ENCODE data around the gene RPRD2. TPM values are rescaled to one million over a fixed set of nuclear protein-coding genes. Genes with fewer than 3 reads are reported as not detected.
A peak's percentile ranks its signal among the peaks of the same experiment; 100 is the strongest.

Gene RPRD2
- total and polyA plus RNA-seq, 11 donors, result 6.4 to 33.4 (median 22.6) TPM

DNA sequence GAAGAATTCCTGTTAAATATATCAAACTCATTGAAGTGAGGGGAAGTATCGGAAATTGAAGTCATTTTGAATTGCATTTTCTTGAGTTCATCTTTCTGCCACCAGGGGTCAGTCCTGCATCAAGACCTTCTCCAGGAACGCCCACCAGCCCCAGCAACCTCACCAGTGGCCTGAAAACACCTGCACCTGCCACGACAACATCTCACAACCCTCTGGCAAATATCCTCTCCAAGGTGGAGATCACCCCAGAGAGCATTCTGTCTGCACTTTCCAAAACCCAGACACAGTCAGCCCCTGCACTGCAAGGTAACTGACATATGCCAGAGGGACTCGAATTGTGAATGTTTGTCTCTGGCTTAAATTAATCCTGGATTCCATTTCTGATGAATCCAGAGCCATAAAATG is 100.5 kb downstream of the RPRD2 start:
- TF ChIP-seq CTCF (IDR thresholded peaks at IDR 0.05) (peak; percentile 57 to 85 (median 80)), POLR2A (IDR thresholded peaks at IDR 0.05) (no peak)
- peaks cover 0 to 1% (median 0%) of the 10 kb centered on the region in 12 donors for H3K4me1 ChIP-seq
- intact Hi-C loops (cut with DNase I), result loop anchor here in 8 of 10 donors (1.0 to 10.0 kb wide), 7 partner anchors 68 to 350 kb away; partner anchors contain the start of gene ENSA (in 3 of the 8)
- H3K4me3 ChIP-seq, result no peak overlapping the region
- peak in 3 of 4 donors; percentile 58 to 67 (median 67) for ATAC-seq
- H3K27me3 ChIP-seq, result no peaks in the 10 kb centered on the region
- H3K36me3 ChIP-seq, result peaks cover 0 to 96% (median 86%) of the 10 kb centered on the region in 9 donors
- H3K9me3 ChIP-seq, result no peaks in the 10 kb centered on the region
- 36 to 46% (median 43%) methylated on average over 4 of the region's 4 CpGs for WGBS, 4 donors
- DNase-seq, result peak in 4 of 5 donors; percentile 28 to 56 (median 46)
- no peak overlapping the region for H3K27ac ChIP-seq

- no peaks in the 10 kb centered on the region for H3K9me3 ChIP-seq
- peaks cover 0 to 14% (median 0%) of the 10 kb centered on the region in 12 donors for H3K4me1 ChIP-seq
- peaks cover 0 to 96% (median 81%) of the 10 kb centered on the region in 9 donors for H3K36me3 ChIP-seq
- intact Hi-C loops (cut with DNase I), result loop anchor here in 6 of 10 donors (5.0 to 10.0 kb wide), 4 partner anchors 65 to 348 kb away; partner anchors contain the start of gene ENSA (in 2 of the 6)
- no peaks in the 10 kb centered on the region for H3K27me3 ChIP-seq
- TF ChIP-seq CTCF (IDR thresholded peaks at IDR 0.05) (no peak), POLR2A (IDR thresholded peaks at IDR 0.05) (no peak)
- DNase-seq (no peak), ATAC-seq (no peak)
- H3K27ac ChIP-seq, result no peak overlapping the region
- H3K4me3 ChIP-seq, result no peak overlapping the region
These were observed 103.0 kb downstream of the RPRD2 start for GRCh38 chr1:150466964-150467363.

- no peak for ATAC-seq
- Histone ChIP-seq H3K36me3 (peaks cover 0 to 94% (median 79%) of the 10 kb centered on the region in 9 donors), H3K4me3 (no peak overlapping the region), H3K27ac (peak overlapping the region in 2 of 12 donors; percentile 13 to 65), H3K27me3 (no peaks in the 10 kb centered on the region), H3K9me3 (no peaks in the 10 kb centered on the region), H3K4me1 (peaks cover 0 to 26% (median 6%) of the 10 kb centered on the region in 12 donors)
- TF ChIP-seq CTCF (IDR thresholded peaks at IDR 0.05) (no peak), POLR2A (IDR thresholded peaks at IDR 0.05) (no peak)
- intact Hi-C loops (cut with DNase I), result loop anchor here in 6 of 10 donors (5.0 to 10.0 kb wide), 4 partner anchors 63 to 346 kb away; partner anchors contain the start of gene ENSA (in 2 of the 6)
- WGBS, 4 donors, result 63 to 78% (median 72%) methylated on average over 1 of the region's 1 CpG
- DNase-seq, result no peak
These were observed 105.3 kb downstream of the RPRD2 start for GRCh38 chr1:150469291-150469690.

DNA sequence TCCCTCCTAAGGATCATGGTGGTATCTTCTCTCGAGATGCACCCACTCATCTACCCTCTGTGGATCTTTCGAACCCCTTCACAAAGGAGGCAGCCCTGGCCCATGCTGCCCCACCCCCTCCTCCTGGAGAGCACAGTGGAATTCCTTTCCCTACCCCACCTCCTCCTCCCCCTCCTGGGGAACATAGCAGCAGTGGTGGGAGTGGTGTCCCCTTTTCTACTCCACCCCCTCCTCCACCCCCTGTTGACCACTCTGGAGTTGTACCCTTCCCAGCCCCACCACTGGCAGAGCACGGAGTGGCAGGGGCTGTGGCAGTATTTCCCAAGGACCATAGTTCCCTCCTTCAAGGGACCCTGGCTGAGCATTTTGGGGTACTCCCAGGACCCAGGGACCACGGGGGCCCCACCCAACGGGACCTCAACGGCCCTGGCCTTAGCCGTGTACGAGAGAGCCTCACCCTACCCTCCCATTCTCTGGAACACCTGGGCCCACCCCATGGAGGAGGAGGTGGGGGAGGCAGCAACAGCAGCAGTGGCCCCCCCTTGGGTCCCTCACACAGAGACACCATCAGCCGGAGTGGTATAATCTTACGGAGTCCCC is 108.8 kb downstream of the RPRD2 start:
- TF ChIP-seq POLR2A (IDR thresholded peaks at IDR 0.05) (no peak), CTCF (IDR thresholded peaks at IDR 0.05) (no peak)
- Histone ChIP-seq H3K4me1 (peaks cover 0 to 41% (median 17%) of the 10 kb centered on the region in 12 donors), H3K27me3 (no peaks in the 10 kb centered on the region), H3K27ac (peak overlapping the region in 5 of 12 donors; percentile 7 to 51 (median 9)), H3K4me3 (no peak overlapping the region), H3K36me3 (peaks cover 0 to 63% (median 46%) of the 10 kb centered on the region in 9 donors), H3K9me3 (no peaks in the 10 kb centered on the region)
- intact Hi-C loops (cut with DNase I), result loop anchor here in 3 of 10 donors (5.0 kb wide), 3 partner anchors 45 to 65 kb away; partner anchors contain the start of gene FALEC (in 1 of the 3)
- DNase-seq, result no peak
- WGBS, 4 donors, result 91 to 97% (median 93%) methylated on average over 9 to 10 of the region's 10 CpGs
- ATAC-seq, result no peak
